WTC11 (cell line): Measurements from ENCODE around the gene RPL6. TPM values are rescaled to one million over a fixed set of nuclear protein-coding genes. Genes with fewer than 3 reads are reported as not detected.

Experiments used
- ATAC-seq: fragments of 200-7000 bp; cut with Tn5 transposase; 2 replicates; pipeline ENCODE4 v1.10.0; 2021; ENCODE audit warnings: mild to moderate bottlenecking, moderate library complexity
- CTCF ChIA-PET: fragments of 300-600 bp; sonication (Branson Sonifier 250); formaldehyde crosslinking; loops from one replicate; lab custom pipeline; 2021; ENCODE audit warnings: antibody characterized with exemption; lab: Charles Lee
- POLR2A ChIA-PET: fragments of 350-600 bp; sonication (Branson Sonifier 250); formaldehyde crosslinking; loops from one replicate; lab custom pipeline; 2021; ENCODE audit warnings: antibody characterized with exemption; lab: Charles Lee
- DNase-seq: peaks from one replicate; pipeline ENCODE4 v3.0.0; 2021; ENCODE audit warnings: low spot score
- H3K27ac Mint-ChIP-seq: 2 replicates; pipeline ENCODE4 v1.8.0; 2021; ENCODE audit warnings: mixed read lengths
- H3K27me3 Mint-ChIP-seq: 2 replicates; pipeline ENCODE4 v1.8.0; 2021; ENCODE audit warnings: low read depth, mild to moderate bottlenecking, moderate library complexity, mixed read lengths
- H3K36me3 Mint-ChIP-seq: 2 replicates; pipeline ENCODE4 v1.8.0; 2021; ENCODE audit warnings: mixed read lengths
- H3K4me1 Mint-ChIP-seq: 2 replicates; pipeline ENCODE4 v1.8.0; 2022; ENCODE audit warnings: mixed read lengths
- H3K4me3 Mint-ChIP-seq: 2 replicates; pipeline ENCODE4 v1.8.0; 2021; ENCODE audit warnings: mild to moderate bottlenecking, moderate library complexity, mixed read lengths
- H3K9me3 Mint-ChIP-seq: 2 replicates; pipeline ENCODE4 v1.8.0; 2021; ENCODE audit warnings: mixed read lengths
- ATF6 ChIP-seq: sonication (generic); formaldehyde crosslinking; IDR thresholded peaks from 2 replicates; pipeline ENCODE4 v1.8.1; 2023; ENCODE audit warnings: mild to moderate bottlenecking, missing genetic modification reagents
- ETV6 ChIP-seq: sonication (generic); formaldehyde crosslinking; IDR thresholded peaks from 2 replicates; pipeline ENCODE4 v1.8.1; 2022; ENCODE audit warnings: mild to moderate bottlenecking, missing genetic modification reagents
- FOXJ3 ChIP-seq: sonication (generic); formaldehyde crosslinking; IDR thresholded peaks from 2 replicates; pipeline ENCODE4 v1.9.0; 2021; ENCODE audit warnings: missing genetic modification reagents, mild to moderate bottlenecking, borderline replicate concordance
- HMGXB4 ChIP-seq: sonication (generic); formaldehyde crosslinking; IDR thresholded peaks from 2 replicates; pipeline ENCODE4 v1.8.1; 2023; ENCODE audit warnings: mild to moderate bottlenecking, moderate library complexity, missing genetic modification reagents
- IRF2 ChIP-seq: sonication (generic); formaldehyde crosslinking; IDR thresholded peaks from 2 replicates; pipeline ENCODE4 v1.8.0; 2022; ENCODE audit warnings: low read depth, missing genetic modification reagents, borderline replicate concordance
- JUN ChIP-seq: sonication (generic); formaldehyde crosslinking; IDR thresholded peaks from 2 replicates; pipeline ENCODE4 v1.8.0; 2023; ENCODE audit warnings: mild to moderate bottlenecking, missing genetic modification reagents
- MXD4 ChIP-seq: fragments of 250-450 bp; sonication (Bioruptor Pico); IDR thresholded peaks from 2 replicates; pipeline ENCODE4 v1.8.0; 2021; ENCODE audit warnings: mild to moderate bottlenecking, moderate library complexity, borderline replicate concordance
- NFATC4 ChIP-seq: fragments of 250-450 bp; sonication (Bioruptor Pico); IDR thresholded peaks from 2 replicates; pipeline ENCODE4 v1.9.0; 2021; ENCODE audit warnings: mild to moderate bottlenecking
- PRDM15 ChIP-seq: sonication (generic); formaldehyde crosslinking; IDR thresholded peaks from 2 replicates; pipeline ENCODE4 v1.8.0; 2022; ENCODE audit warnings: missing genetic modification reagents
- RELA ChIP-seq: sonication (generic); formaldehyde crosslinking; IDR thresholded peaks from 2 replicates; pipeline ENCODE4 v1.8.1; 2022; ENCODE audit warnings: missing genetic modification reagents, mild to moderate bottlenecking, borderline replicate concordance
- USF1 ChIP-seq: sonication (generic); formaldehyde crosslinking; IDR thresholded peaks from 2 replicates; pipeline ENCODE4 v1.8.0; 2022; ENCODE audit warnings: mild to moderate bottlenecking, missing genetic modification reagents
- ZNF423 ChIP-seq: fragments of 250-450 bp; sonication (Bioruptor Pico); IDR thresholded peaks from 2 replicates; pipeline ENCODE4 v2.1.2; 2022; ENCODE audit warnings: mild to moderate bottlenecking, moderate library complexity
- ZNF512 ChIP-seq: sonication (generic); formaldehyde crosslinking; IDR thresholded peaks from 2 replicates; pipeline ENCODE4 v1.8.1; 2022; ENCODE audit warnings: missing genetic modification reagents, borderline replicate concordance
- ZNF532 ChIP-seq: fragments of 250-450 bp; sonication (Bioruptor Pico); IDR thresholded peaks from 2 replicates; pipeline ENCODE4 v1.9.0; 2021; ENCODE audit warnings: mild to moderate bottlenecking, borderline replicate concordance
- total RNA-seq: library from RNA; stranded (reverse); gene quantifications from 3 replicates; pipeline ENCODE4 v1.2.3, GENCODE V29; 2021

RPL6 gene
- total RNA-seq, 1 experiment from 2014 or later = 1,730 TPM

GRCh38 chr12:112367965-112368364, 41.4 kb downstream of the RPL6 start:
- Mint-ChIP-seq H3K9me3 (no peaks in the 10 kb centered on the region), H3K4me3 (no peak overlapping the region), H3K27ac (no peak overlapping the region), H3K36me3 (no peaks in the 10 kb centered on the region), H3K4me1 (peaks cover 11% of the 10 kb centered on the region), H3K27me3 (no peaks in the 10 kb centered on the region)
- ChIA-PET POLR2A (no interaction called here), CTCF (no interaction called here)
- ATAC-seq = no peak
- no peak for DNase-seq
- TF ChIP-seq HMGXB4 (CRISPR knock-in tag) (no peak), JUN (CRISPR knock-in tag) (no peak), PRDM15 (CRISPR knock-in tag) (no peak), FOXJ3 (CRISPR knock-in tag) (no peak), NFATC4 (CRISPR knock-in tag) (no peak), ATF6 (CRISPR knock-in tag) (no peak), ZNF423 (CRISPR knock-in tag) (no peak), RELA (CRISPR knock-in tag) (no peak), MXD4 (CRISPR knock-in tag) (no peak), ETV6 (no peak), IRF2 (CRISPR knock-in tag) (no peak), ZNF532 (CRISPR knock-in tag) (no peak), ZNF512 (CRISPR knock-in tag) (no peak), USF1 (CRISPR knock-in tag) (no peak)
